ENCODE measurements around the gene SERPINB12.

The SERPINB12 gene

DNA sequence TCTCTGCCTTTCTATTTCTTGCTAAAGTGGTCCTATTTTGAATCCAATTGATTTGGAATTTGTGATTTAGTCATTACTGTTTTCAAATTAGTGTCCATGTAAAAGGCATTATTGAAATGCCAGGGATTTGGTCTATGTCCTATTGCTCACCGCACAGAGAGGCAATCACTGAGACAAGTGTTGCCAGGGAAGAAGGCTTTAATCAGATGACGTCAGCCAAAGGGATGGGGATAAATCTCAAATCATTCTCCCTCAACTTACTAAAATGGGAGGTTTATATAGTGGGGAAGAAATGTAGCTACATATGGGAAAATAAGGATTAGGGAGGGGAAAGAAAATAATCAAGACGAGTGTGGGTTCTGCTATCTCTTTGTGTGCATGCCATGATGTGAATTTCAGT, 9.6 kb downstream of the SERPINB12 start:
- DNase-seq, result no peak

DNA sequence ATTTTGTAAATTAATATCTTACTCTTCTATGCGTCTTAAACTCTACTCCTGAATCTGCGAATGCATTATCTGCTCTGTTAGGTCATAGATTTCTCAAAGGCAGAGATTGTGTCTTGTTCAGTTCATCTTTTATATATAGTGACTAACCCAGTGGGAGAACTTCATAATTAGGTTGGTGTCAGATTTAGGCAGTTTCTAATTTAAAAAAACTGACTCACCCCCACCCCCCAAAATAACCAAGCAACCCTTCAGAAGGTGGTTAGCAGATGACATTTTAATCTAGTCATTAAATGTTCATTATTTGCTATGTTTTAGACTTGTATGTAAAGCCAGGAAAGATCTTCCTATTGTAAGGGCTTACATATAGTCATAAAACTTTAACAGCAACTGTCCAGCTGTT, 10.4 kb downstream of the SERPINB12 start:
- no peak for DNase-seq

GRCh38 chr18:63553081-63553480, 10.9 kb downstream of the SERPINB12 start:
- DNase-seq, result no peak

DNA sequence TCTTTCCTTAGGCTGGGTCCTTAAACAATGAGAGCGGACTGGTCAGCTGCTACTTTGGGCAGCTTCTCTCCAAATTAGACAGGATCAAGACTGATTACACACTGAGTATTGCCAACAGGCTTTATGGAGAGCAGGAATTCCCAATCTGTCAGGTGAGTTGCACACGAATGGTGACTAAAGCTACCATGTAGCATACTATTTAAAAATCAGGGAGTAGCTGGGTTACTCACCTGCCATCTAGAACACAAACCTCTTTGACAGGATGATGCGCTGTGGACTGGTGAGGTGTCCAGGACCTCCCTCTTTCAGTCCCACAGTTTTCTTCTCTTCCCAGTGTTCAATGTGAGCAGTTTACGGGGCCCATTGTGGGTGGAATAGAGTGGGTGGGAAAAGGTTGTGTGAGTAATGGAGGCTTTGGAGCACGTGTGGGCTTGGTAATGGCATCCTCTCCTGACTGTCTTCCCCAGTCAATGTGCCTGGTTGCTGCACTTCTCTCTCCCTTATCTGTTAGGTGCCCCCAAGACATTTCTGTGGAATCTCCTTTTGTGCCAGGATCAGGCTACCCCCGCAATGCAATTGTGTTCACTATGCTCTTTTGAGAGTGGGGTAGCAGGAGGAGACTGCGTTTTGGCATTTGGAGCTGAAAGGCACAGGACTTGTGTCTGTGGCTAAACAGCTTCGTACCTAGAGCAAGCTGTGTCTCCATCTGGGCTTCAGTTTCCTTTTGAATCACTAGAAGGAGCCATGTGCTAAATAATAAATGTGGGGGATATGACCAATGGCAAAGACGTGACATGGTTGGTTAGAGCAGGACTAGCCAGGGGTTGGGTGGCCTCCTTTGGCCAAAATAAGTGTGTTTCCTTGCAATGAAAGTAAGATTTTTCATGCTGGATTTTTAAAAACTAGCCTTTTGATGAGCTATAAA, 17.7 kb downstream of the SERPINB12 start:
- no peak for DNase-seq

DNA sequence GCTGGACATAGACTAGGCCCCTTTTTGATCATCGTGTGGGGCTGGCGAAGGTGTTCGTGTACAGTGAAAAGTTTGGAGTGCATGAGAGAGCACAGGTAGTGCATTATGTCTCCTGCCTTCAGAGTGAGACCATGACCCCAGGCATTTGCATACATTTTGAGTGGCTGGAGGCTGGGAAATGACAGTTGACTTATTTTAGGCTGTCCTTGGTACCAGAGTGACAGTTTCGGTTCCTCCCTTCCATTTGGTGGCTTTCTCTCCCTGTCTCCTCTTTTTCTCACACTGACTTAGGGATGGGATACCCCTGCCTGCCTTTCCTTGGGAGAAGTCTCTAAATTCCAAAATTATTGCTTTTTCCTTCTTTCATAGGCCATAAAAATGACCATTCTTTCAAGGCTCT, 20.1 kb downstream of the SERPINB12 start:
- no peak for DNase-seq

GRCh38 chr18:63564021-63564420, 21.9 kb downstream of the SERPINB12 start:
- DNase-seq, result no peak

- no peak for DNase-seq
Observed at GRCh38 chr18:63564561-63564960, 22.4 kb downstream of the SERPINB12 start.

- no peak for DNase-seq
Observed at GRCh38 chr18:63567276-63567675, 25.1 kb downstream of the SERPINB12 start.

DNA sequence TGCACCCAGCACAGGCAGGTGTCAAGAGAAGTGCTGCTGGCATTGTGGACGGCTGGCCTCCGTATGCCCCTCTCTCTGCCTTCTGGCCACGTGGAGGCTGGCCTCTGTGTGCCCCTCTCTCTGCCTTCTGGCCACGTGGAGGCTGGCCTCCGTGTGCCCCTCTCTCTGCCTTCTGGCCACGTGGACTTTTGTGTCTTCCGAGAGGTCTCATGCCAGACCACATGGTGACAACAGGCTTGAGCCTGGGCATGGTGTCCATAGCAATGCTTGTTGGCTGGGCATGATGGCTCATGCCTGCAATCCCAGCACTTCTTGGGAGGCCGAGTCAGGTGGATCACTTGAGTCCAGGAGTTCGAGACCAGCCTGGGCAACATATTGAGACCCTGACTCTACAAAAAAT, 25.7 kb downstream of the SERPINB12 start:
- no peak for DNase-seq

GRCh38 chr18:63570721-63571120, 28.6 kb downstream of the SERPINB12 start:
- no peak for DNase-seq

GRCh38 chr18:63575681-63576080, 33.5 kb downstream of the SERPINB12 start:
- DNase-seq, result no peak

- DNase-seq, result no peak
Observed at GRCh38 chr18:63578357-63578958, 36.3 kb downstream of the SERPINB12 start.

DNA sequence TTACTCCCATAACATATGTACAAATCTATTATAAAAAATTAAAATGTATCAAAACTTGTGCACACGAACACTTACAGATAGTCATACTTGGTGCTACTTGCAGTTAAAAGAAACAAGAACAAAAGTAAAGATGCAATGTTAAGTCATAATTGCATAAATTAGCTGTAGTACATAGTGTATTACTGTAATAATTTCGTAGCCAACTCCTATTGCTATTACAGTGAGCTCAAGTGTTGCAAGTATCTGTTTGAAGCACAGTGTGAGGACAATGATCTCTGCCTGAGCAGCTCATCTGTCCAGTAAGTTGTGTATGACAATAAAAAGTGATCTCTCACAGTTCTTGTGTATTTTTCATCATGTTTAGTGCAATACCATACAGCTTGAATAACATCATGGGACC, 37.4 kb downstream of the SERPINB12 start:
- DNase-seq, result no peak

- no peak for DNase-seq
Observed at GRCh38 chr18:63585988-63586387, 43.8 kb downstream of the SERPINB12 start.

DNA sequence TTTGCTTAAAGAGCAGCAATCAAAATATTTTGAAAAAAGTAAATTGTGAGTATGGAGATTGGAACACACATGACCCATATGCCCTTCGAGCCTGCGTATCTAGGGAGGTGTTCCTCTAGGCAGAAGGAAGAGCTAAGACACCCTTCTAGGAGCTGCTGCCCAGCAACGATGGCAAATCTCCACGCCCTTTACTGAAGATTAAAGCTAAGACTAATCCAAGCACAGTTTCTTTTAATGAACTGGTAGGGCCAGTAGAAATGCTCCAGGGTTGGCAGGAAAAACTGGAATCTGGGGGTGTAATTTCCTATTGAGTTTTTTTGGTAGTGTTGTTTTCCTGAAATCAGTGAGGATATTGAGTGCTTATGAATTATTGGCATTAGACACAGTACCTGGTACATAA, 44.3 kb downstream of the SERPINB12 start:
- no peak for DNase-seq

DNA sequence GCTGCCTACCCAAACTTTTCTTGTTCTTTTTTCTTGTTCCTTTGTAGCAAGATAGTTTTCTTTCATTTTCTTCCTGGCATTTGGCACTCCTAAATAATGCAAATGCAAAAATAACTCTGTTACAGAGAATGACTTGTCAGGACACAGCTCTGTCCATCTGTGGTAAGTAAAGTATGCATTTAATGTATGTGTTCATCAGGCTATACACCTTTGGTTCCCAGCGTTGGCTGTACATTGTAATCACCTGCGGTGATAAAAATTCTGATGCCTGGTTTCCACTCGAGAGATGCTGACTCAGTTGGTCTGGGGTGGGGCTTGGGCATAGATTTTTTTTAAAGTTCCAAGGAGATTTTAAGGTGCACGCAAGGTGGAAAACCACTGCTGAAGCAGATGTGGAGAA, 44.8 kb downstream of the SERPINB12 start, which contains the start of gene SERPINB13:
SERPINB13 (plus strand) TSS at position 378 of the 400 bp plus-strand sequence. CDS start 1,325 bp downstream, outside the sequence.
- DNase-seq, result no peak

DNA sequence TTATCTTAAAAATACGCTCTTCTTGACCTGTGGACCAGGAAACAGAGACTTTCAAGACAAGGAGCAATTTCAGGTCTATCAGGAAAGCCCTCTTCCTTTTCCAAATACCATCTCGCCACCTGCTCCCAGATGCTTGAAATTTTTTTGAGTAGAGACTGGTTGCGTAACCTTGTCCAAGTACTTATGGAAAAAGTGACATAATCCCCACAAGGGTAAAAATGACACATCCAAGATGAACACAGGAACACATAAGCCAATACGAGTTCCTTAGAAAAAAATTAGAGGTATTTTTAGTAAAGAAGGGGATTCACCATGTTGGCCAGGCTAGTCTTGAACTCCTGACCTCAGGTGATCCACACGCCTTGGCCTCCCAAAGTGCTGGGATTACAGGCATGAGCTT, 46.7 kb downstream of the SERPINB12 start:
- DNase-seq, result no peak

DNA sequence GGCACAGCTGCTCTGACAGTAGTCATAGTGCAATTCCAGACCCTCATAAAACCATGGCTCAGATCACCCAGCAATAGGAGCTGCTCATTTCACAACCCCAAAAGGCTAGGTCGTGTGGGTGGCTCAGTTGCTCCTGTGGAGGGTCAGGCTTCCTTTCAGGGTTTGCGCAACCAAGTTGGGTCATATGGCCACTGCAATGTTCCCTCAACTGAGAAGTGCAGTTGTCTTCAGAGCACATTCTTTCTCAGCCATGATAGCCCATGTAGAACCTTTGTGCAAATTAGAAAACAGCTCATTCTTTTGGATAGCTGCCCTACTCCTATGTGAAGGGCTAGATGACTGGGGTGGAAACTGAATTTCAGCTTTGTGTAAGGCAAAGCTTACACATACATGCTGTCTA, 48.2 kb downstream of the SERPINB12 start:
- no peak for DNase-seq

GRCh38 chr18:63590966-63591695, 49.0 kb downstream of the SERPINB12 start:
- DNase-seq, result no peak

DNA sequence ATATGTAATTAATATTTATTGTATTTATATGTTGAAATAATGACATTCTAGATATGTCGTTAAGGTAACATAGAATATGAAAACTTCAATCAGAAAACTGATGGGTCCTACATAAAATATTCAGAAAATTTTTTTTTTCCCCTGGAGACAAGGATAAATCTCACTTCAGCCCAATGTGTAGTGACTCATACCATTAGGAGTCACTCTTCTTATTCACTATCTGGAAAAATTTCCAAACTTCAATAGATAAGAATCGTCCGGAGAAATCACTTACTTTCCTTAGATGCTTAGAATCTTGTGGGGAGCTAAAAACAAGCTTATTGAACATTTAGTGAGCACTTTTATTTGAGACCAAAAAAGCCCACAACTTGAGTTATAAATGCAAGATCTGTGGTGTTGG, 49.6 kb downstream of the SERPINB12 start:
- no peak for DNase-seq

DNA sequence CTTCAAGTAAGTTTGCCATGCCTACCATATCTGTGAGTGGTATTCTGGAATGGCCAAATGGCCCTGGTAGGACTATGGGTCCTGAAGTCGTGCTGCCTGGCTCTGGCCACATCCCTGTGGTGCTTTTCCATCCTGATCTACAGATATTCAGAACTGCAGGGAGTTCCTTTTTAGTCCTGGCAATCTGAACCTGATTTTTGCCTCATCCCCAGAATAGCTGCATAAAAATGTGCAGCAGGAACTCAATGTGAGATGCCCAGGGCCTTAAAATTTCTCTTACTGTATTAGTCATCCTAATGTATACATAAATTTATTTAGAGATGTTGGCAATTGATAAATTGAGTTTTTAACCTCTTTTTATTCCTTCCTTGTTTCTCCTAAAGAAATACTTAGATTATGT, 50.3 kb downstream of the SERPINB12 start:
- no peak for DNase-seq

DNA sequence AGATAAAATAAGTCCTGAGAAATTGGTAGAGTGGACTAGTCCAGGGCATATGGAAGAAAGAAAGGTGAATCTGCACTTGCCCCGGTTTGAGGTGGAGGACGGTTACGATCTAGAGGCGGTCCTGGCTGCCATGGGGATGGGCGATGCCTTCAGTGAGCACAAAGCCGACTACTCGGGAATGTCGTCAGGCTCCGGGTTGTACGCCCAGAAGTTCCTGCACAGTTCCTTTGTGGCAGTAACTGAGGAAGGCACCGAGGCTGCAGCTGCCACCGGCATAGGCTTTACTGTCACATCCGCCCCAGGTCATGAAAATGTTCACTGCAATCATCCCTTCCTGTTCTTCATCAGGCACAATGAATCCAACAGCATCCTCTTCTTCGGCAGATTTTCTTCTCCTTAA, 54.8 kb downstream of the SERPINB12 start:
- DNase-seq, result no peak

DNA sequence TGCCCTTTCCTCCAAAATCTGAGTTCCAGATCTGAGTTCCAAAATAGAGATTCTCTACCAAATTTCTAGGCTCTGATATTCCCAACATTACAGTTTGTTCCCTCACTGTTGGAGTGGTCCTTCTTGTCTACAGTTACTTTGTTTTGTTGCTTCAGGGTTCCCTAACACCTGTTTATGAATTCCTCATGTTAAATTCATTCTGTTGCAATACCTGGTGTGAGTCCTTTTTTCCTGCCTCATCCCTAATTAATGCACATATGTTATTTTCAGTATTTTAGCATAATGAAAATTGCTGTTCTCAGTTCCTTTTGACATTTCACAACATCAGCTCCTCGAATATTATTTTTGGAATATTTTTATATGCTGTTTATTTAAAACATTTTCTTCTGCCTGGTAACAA, 61.2 kb downstream of the SERPINB12 start:
- DNase-seq, result no peak

- no peak for DNase-seq
Observed at GRCh38 chr18:63603772-63604171, 61.6 kb downstream of the SERPINB12 start.
